Sciatic nerve (tissue), 2 donors: Measurements from ENCODE around the gene COMTD1. TPM values are rescaled to one million over a fixed set of nuclear protein-coding genes. Genes with fewer than 3 reads are reported as not detected.
"Not testable (repeated sequence)": the region's sequence is repeated elsewhere in the genome, so short reads cannot be mapped to it uniquely, and the experiment has no call there.

Experiments
- ATAC-seq: fragments of 200-7000 bp; cut with Tn5 transposase; one replicate; pipeline ENCODE4 v1.9.1; 2020; ENCODE audit warnings: mild to moderate bottlenecking, moderate library complexity
- DNase-seq: peaks from one replicate; pipeline ENCODE4 v3.0.0-alpha.2; 2020; ENCODE audit warnings: low spot score
- intact Hi-C: fragments of 100-400 bp; cut with DNase I; formaldehyde crosslinking; loops from one replicate; pipeline ENCODE4 v1.14.2; 2022
- total RNA-seq: library from RNA; stranded (reverse); fragmentation: NEBNext Ultra II Directional; extraction: Animal tissue kit (Norgen Biotek cat#: 25700); gene quantifications from one replicate; pipeline ENCODE4 v1.2.1, GENCODE V29; 2021
- donor health status: DM: no; HTN: no; CAD: no.
- donor health status: DM: no; HTN: no; CAD: no.

COMTD1 gene
- total RNA-seq, 1 donor from 2014 or later: 13.0 TPM

DNA sequence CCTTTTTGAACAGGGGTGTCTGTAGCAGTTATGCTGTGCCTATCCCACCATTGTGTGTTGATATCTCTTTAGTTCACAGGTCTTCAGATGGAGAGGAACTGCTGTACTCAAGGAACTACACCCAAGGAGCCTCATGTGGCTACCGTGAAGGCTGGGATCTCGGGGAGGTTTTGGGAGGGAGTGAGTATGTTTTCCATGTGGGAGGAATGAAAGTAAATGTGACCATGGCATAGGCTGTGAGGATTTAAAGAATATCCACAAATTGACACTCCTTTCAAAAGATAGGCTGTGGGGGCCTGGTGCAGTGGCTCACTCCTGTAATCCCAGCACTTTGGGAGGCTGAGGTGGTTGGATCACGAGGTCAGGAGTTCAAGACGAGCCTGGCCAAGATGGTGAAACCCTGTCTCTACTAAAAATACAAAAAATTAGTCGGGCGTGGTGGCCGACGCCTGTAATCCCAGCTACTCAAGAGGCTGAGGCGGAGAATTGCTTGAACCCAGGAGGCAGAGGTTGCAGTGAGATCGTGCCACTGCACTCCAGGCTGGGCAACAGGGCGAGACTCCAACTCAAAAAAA is 32.6 kb downstream of the COMTD1 start:
- DNase-seq: peak; percentile 42
- ATAC-seq: peak; percentile 7
- intact Hi-C loops: not testable (repeated sequence)

DNA sequence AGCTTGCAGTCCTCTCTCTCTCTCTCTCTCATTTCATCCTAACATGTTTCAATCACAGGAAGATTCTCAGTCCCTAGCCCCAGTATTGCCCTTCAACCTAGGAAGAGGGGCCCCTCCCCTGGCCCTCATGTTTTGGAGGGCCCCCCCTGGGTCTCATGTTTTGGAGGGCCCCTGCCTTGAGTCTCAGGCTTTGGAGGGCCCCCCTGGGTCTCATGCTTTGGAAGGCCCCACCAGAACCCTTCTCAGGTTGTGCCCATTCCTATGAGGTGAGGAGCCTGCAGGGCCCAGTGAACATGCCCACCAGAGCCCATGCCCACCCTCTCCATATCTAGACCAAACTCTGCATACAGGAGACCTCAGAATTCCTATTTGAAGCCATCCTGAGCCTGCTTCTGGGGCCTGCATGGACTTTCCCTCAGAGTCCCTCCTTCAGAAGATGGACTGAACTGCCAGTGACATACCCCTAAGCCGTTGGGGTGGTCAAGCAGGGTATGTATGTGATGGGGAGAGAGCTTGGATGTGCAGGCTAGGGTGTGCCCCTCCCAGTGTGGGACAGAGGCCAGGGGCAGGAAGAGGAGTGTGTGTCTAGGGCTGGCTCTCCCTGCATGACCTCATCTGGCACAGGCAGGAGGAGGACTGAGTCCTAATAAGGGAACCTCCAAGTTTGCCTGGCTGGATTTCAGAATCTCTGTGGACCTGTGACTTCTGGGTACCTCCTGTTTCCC is 33.3 kb downstream of the COMTD1 start:
- ATAC-seq: peak; percentile 80
- intact Hi-C loops: no loop called here
- DNase-seq: peak; percentile 55

DNA sequence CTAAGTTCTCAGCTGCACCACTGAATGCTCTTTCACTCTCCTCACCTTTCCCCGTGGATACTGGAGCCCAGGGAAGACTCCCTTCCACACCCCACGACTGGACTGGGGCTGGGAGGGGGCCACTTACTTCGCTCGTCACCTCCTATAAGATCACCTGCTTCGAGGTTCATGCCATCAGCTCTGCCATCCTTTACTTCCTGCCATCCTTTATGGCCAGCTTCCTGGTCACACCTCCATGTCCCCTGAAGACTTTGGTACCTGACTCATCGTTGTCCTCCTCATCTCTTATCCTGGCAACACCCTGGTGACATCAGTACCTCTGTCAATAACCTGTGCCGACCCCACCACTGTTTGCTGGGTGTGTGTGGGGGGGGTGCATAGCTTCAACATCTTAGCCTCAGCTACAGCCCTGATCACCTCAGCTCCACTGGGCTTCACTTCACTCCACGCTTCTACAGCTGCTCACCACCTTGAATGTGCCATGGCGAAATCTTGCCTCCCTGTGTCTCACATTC is 33.9 kb downstream of the COMTD1 start:
- intact Hi-C loops: no loop called here
- peak; percentile 30 for DNase-seq
- ATAC-seq: no peak

DNA sequence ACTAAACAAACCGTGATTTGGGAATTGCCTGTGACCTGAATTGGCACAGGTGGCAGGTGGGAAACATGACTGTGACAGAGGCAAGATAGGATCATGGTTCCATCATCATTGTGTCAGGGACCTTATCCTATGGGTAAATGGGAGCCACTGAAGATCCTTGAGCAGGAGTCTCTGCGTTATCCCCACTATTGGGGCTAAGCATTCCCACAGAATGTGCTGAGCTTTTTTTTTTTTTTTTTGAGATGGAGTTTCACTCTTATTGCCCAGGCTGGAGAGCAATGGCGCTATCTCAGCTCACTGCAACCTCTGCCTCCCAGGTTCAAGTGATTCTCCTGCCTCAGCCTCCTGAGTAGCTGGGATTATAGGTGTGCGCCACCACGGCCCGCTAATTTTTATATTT is 35.8 kb downstream of the COMTD1 start:
- intact Hi-C loops, ATAC-seq, DNase-seq: not testable (repeated sequence)

DNA sequence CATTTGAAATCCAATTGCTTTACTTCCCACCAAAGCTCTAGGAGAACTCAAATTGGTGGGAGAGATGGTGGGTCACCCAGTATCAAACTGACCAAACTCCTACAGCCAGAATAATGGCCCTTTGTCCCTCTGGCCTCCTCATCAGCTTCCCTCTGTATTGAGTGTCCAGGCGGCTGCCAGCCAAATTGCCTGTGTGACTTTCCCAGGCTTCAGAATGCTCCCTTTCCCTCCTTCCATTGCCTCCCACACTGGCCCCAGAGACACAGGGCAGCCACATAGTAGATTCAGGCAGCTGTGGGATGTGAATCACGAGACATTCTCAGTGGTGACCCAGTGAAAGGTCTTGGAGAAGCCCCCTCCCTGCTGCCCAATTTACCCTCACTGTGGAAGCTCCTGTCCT is 37.9 kb downstream of the COMTD1 start:
- intact Hi-C loops: no loop called here
- peak; percentile 65 for DNase-seq
- ATAC-seq: peak; percentile 56

DNA sequence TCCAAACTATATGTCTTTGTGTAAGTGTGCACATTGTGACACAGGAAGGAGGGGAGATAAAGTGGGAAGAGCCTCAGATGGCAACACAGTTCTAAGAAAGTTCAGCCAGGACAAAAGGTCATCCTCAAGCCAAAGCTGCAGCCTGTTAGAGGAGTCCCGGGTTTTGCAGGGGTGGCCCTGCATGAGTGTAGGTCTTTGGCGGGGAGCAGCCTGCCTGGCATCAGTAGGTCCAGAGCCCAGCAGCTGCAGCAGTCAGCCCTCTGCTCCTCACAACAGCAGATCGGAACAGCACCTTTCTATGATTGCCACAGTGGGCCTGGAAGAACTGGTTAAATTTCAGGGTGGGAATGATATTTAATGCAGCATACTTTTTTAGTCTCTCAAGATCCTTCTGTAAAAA is 38.7 kb downstream of the COMTD1 start:
- intact Hi-C loops: no loop called here

DNA sequence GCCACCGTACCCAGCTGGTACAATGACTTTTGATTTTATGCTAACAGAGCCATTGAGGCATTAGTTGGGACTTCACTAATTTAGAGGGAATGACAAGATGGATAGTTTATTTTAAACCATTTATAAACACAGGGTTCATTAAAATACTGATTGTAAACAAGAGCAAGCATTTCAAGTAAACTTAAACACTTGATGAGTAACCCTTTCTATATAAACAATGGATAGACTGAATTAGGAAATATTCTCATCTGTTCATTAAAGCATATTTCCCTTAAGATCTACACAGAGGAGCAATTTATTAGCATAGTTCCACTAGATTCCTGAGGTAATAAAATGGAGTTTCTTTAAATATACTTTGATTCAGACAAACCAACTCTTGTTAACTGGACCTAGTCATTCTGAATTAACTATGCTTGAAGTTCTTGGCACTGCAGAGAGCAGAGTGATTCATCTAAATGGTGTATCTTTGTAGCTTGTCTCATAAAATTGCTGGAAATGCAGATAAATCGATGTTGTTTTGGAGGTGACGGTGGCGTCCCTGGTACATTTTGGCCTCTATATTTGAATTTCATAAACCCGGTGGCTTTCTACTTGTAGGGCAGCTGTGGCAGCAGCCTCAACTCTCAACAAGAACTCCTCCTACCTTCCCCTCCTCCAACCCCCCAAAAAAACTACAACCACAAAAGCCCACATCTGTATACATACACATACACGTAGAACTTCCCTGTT is 40.6 kb downstream of the COMTD1 start:
- DNase-seq (no peak), ATAC-seq (no peak)
- intact Hi-C loops: no loop called here

More for the DNA sequence above, 38.7 kb downstream of the COMTD1 start:
- DNase-seq (no peak), ATAC-seq (no peak)

DNA sequence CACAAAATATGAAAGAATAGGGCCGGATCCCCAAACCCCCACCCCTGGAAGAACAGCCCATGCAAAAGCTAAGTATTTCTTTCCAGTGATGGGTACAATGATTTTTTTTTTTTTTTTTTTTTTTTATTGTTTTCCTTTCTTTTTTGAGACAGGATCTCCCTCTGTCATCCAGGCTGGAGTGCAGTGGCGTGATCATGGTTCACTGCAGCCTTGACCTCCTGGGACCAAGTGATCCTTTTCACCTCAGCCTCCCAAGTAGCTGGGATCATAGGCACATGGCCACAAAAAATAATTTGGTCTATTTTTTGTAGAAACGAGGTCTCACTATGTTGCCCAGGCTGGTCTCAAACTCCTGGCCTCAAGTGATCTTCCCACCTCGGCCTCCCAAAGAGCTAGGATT is 41.1 kb downstream of the COMTD1 start:
- ATAC-seq, intact Hi-C loops, DNase-seq: not testable (repeated sequence)

DNA sequence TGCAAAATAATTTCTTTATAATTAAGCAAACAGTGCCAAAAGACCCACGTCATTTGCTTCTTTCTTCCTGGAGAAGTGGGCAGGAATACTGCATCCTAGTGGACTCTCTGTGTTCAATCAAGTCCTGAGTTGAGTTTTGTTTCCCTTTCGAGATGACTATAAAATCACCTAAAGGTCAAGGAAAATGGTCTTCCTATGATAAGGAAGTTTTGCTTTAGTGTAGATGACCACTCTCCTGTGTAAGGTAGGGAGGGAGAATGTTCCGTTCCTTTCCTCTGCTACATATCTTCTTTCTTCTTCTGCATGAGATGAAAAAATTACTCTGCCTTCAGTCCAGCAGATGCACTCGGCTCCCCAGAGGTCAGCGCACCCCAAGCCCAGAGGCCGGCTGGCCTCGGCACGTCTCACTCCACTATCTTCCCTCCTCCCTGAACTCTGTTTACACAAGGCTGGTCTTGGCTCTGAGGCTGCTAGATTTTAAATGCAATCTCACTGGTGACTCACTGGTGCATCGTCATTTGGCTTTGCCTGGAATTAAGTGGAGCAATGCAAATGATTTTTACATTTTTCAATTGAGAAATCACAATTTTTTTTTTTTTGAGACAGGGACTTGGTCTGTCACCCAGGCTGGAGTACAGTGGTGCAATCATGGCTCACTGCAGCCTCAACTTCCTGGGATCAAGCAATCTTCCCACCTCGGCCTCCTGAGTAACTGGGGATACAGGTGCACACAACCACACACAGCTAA is 43.8 kb downstream of the COMTD1 start:
- intact Hi-C loops: no loop called here
- ATAC-seq (peak; percentile 85), DNase-seq (no peak)

DNA sequence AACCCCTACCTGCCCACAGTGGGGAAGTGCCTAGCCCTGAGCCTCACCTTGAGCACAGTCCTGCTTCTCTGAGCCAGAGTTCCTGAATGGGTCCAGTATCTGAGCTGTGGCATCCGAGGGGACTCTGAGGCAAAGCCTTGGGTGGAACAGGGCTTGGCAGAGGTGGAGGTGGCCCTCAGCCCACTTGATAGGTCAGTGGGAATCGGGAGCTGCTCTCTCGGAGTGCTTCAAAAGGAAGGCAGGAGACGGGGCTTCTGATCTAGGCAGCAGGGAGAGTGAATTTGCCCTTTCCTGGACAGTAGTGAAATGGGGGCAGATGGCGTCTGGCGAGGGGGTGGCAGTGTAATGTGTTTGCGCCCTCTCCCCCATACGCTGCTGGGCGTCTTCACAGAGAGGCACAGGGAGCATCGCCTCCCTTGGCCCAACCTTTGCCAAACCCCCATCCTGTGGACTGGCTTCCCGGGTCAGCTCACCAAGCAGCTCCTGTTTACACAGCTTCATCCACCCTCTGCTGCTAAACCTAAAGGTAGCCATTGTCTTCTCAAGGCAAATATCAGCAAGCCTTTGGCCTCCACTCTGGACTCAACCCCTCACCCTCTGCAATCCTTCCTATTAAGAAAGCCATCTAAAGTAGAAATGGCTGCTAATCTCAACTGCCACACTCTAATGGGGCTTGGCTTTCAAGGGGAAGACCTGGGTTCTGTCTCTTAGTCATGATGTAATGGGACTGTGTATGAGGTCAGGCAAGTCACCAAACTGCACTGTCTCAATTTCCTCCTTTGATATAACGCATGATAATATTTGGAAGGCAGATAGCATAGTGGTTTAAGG is 46.3 kb downstream of the COMTD1 start:
- DNase-seq (no peak), ATAC-seq (no peak)
- intact Hi-C loops: no loop called here

DNA sequence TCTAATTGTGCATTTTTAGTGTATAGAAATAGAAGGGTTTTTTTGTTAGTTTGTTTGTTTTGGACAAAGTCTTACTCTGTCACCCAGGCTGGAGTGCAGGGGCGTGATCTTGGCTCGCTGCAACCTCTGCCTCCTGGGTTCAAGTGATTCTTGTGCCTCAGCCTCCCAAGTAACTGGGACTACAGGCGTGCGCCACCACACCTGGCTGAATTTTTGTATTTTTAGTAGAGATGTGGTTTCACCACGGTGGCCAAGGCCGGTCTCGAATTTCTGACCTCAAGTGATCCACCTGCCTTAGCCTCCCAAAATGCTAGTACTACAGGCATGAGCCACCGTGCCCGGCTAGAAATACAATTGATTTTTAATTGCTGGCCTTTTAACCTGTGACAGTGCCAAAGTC is 47.2 kb downstream of the COMTD1 start:
- intact Hi-C loops, DNase-seq, ATAC-seq: not testable (repeated sequence)

DNA sequence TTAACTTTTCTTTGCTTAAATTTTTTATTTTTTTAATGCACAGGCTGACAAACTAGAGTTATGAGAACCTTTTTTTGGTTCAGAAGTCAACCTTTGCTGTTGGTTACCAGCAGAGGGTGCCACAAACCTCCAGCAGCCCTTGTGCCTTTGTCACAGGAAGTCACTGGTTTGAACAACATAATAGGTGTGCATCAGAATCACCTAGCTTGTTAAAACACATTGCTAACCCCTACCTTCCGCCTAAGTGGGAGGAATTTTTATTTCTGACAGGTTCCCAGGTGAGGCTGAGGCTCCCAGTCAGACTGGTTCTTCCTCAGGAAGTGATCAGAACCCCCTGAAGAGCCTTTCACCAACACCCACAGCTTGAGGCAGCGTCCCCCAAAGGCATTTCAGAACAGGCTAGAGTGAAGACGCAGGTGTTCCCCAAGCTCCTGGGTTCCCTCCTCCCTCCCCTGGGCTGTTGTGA is 47.8 kb downstream of the COMTD1 start:
- ATAC-seq (no peak), DNase-seq (no peak)
- intact Hi-C loops: no loop called here

DNA sequence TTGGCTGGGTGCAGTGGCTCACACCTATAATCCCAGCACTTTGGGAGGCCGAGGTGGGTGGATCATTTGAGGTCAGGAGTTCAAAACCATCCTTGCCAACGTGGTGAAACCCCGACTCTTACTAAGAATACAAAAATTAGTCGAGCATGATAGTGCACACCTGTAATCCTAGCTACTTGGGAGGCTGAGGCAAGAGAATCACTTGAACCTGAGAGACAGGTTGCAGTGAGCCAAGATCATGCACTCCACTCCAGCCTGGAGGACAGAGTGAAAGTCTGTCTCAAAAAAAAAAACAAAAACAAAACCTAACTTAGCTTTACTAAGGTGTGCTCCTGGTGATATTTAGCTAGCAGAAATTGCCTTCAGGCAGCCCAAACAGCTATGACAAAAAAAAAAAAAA is 49.4 kb downstream of the COMTD1 start:
- ATAC-seq: no peak
- intact Hi-C loops: no loop called here
- DNase-seq: no peak

Other genes with a start within 250 kb of the COMTD1 start
- gene SAMD8, start 124.3 kb downstream of the COMTD1 start, total RNA-seq: 51.4 TPM
- gene VDAC2, start 25.2 kb downstream of the COMTD1 start, total RNA-seq: 120 TPM
- gene ZNF503, start 165.8 kb upstream of the COMTD1 start, total RNA-seq: 30.2 TPM
- 16.6 TPM for gene LRMDA, start 195.7 kb upstream of the COMTD1 start, total RNA-seq